ENCODE measurements around the gene ACTL9. TPM values are rescaled to one million over a fixed set of nuclear protein-coding genes. Genes with fewer than 3 reads are reported as not detected.
"Not testable (repeated sequence)": the region's sequence is repeated elsewhere in the genome, so short reads cannot be mapped to it uniquely, and the experiment has no call there.

Gene ACTL9
- total RNA-seq: not detected

GRCh38 chr19:8698433-8699063 is at the start of gene ACTL9:
TSS of gene ACTL9 (minus strand) at chr19:8698795. CDS start at chr19:8698701, 94 bp downstream.
- H3K27ac Mint-ChIP-seq: no peak within 1 kb of the TSS
- ATAC-seq: no peak
- CTCF ChIA-PET: interaction anchor here (0.8 to 5.3 kb wide), 6 partner anchors 9 to 290 kb away, joined by 3 to 34 read pairs (median 4); partner anchors contain the start of gene OR2Z1
- peaks cover 26% of the 10 kb centered on the region for H3K4me1 Mint-ChIP-seq (ENCODE audit: low read depth)
- no peaks in the 10 kb centered on the region for H3K36me3 Mint-ChIP-seq (ENCODE audit: low read depth)
- no peak for DNase-seq
- no peaks in the 10 kb centered on the region for H3K9me3 Mint-ChIP-seq
- POLR2A ChIA-PET: no interaction called here
- intact Hi-C loops (cut with micrococcal nuclease): no loop called here
- H3K4me3 Mint-ChIP-seq: no peak within 1 kb of the TSS
- no peak for TF ChIP-seq CTCF (IDR thresholded peaks at IDR 0.05)
- peaks cover 7% of the 10 kb centered on the region for H3K27me3 Mint-ChIP-seq

- H3K36me3 Mint-ChIP-seq (ENCODE audit: low read depth); H3K4me1 Mint-ChIP-seq (ENCODE audit: low read depth); POLR2A ChIA-PET; H3K27ac Mint-ChIP-seq; DNase-seq; H3K4me3 Mint-ChIP-seq; CTCF ChIA-PET; H3K9me3 Mint-ChIP-seq; H3K27me3 Mint-ChIP-seq; intact Hi-C loops (cut with micrococcal nuclease); ATAC-seq: not testable (repeated sequence)
Measured at GRCh38 chr19:8739291-8740065, 40.9 kb upstream of the ACTL9 start.

GRCh38 chr19:8738377-8738776 is 39.8 kb upstream of the ACTL9 start:
- TF ChIP-seq CTCF (IDR thresholded peaks at IDR 0.05): no peak
- DNase-seq (no peak), ATAC-seq (no peak)
- ChIA-PET CTCF (no interaction called here), POLR2A (no interaction called here)
- Mint-ChIP-seq H3K4me3 (no peak overlapping the region), H3K27me3 (peaks cover 3% of the 10 kb centered on the region), H3K9me3 (no peaks in the 10 kb centered on the region), H3K27ac (no peak overlapping the region), H3K36me3 (ENCODE audit: low read depth) (no peaks in the 10 kb centered on the region), H3K4me1 (ENCODE audit: low read depth) (no peaks in the 10 kb centered on the region)
- intact Hi-C loops (cut with micrococcal nuclease): no loop called here

- ATAC-seq (no peak), DNase-seq (peak; percentile 33)
- Mint-ChIP-seq H3K27ac (no peak overlapping the region), H3K36me3 (ENCODE audit: low read depth) (no peaks in the 10 kb centered on the region), H3K4me3 (no peak overlapping the region), H3K9me3 (no peaks in the 10 kb centered on the region), H3K27me3 (peaks cover 3% of the 10 kb centered on the region), H3K4me1 (ENCODE audit: low read depth) (no peaks in the 10 kb centered on the region)
- intact Hi-C loops (cut with micrococcal nuclease): no loop called here
- TF ChIP-seq CTCF (IDR thresholded peaks at IDR 0.05): no peak
- CTCF ChIA-PET: interaction anchor here (2.1 kb wide), 1 partner anchor 77 kb away, joined by 6 read pairs; no protein-coding TSS in a partner anchor
- POLR2A ChIA-PET: no interaction called here
Measured at GRCh38 chr19:8731428-8732169, 33.0 kb upstream of the ACTL9 start.

GRCh38 chr19:8724276-8724675 is 25.7 kb upstream of the ACTL9 start:
- DNase-seq: no peak
- ChIA-PET POLR2A (no interaction called here), CTCF (no interaction called here)
- Mint-ChIP-seq H3K4me3 (no peak overlapping the region), H3K9me3 (no peaks in the 10 kb centered on the region), H3K27me3 (peaks cover 6% of the 10 kb centered on the region), H3K36me3 (ENCODE audit: low read depth) (no peaks in the 10 kb centered on the region), H3K27ac (no peak overlapping the region), H3K4me1 (ENCODE audit: low read depth) (no peaks in the 10 kb centered on the region)
- ATAC-seq: no peak
- no peak for TF ChIP-seq CTCF (IDR thresholded peaks at IDR 0.05)
- intact Hi-C loops (cut with micrococcal nuclease): no loop called here
